K562 (cell line): ENCODE data around the gene SIGLEC6. TPM values are rescaled to one million over a fixed set of nuclear protein-coding genes. Genes with fewer than 3 reads are reported as not detected.

Experiments used
- ARID2 ChIP-seq: fragments of 450-650 bp; IDR thresholded peaks from 2 replicates; pipeline ENCODE4 v1.6.1; 2017; ENCODE audit warnings: antibody characterized with exemption, mild to moderate bottlenecking
- BCOR ChIP-seq: fragments of 450-650 bp; IDR thresholded peaks from 2 replicates; pipeline ENCODE4 v1.6.1; 2016
- BRD9 ChIP-seq: fragments of 450-650 bp; IDR thresholded peaks from 2 replicates; pipeline ENCODE4 v1.6.1; 2018; ENCODE audit warnings: low read depth; ENCODE audit not compliant: partially characterized antibody
- CBX1 ChIP-seq: sonication (generic); IDR thresholded peaks from 2 replicates; pipeline ENCODE4 v1.6.1; 2016; ENCODE audit warnings: antibody characterized with exemption, low read depth, mild to moderate bottlenecking
- CREM ChIP-seq: IDR thresholded peaks from 2 replicates; pipeline ENCODE4 v1.6.1; 2014; ENCODE audit warnings: antibody characterized with exemption, low read depth
- E2F4 ChIP-seq: sonication (generic); formaldehyde crosslinking; IDR thresholded peaks from 2 replicates; pipeline ENCODE4 v1.8.0; 2022; ENCODE audit warnings: mild to moderate bottlenecking, low read depth, missing genetic modification reagents
- GTF2B ChIP-seq: IDR thresholded peaks from 2 replicates; pipeline ENCODE4 v1.6.1; 2011; ENCODE audit not compliant: insufficient read length; ENCODE audit errors: extremely low read depth
- HMG20B ChIP-seq: fragments of 250-450 bp; sonication (Bioruptor Pico); IDR thresholded peaks from 2 replicates; pipeline ENCODE4 v1.5.0; 2021; ENCODE audit warnings: mild to moderate bottlenecking
- HNRNPUL1 ChIP-seq: fragments of 200-400 bp; formaldehyde crosslinking; IDR thresholded peaks from 2 replicates; pipeline ENCODE4 v1.6.1; 2017; ENCODE audit warnings: low read length
- MTA1 ChIP-seq: fragments of 450-650 bp; IDR thresholded peaks from 2 replicates; pipeline ENCODE4 v1.6.1; 2017; ENCODE audit warnings: borderline replicate concordance
- RFX5 ChIP-seq: IDR thresholded peaks from 2 replicates; pipeline ENCODE4 v1.6.1; 2011; ENCODE audit warnings: low read depth, mild to moderate bottlenecking, improper control_type of control experiment, low read length
- TAF9B ChIP-seq: fragments of 450-650 bp; IDR thresholded peaks from 2 replicates; pipeline ENCODE4 v1.6.1; 2018; ENCODE audit warnings: mild to moderate bottlenecking; ENCODE audit not compliant: partially characterized antibody
- XRCC3 ChIP-seq: fragments of 450-650 bp; IDR thresholded peaks from 2 replicates; pipeline ENCODE4 v1.6.1; 2017; ENCODE audit warnings: mild to moderate bottlenecking, moderate library complexity
- ZNF347 ChIP-seq: fragments of 450-650 bp; formaldehyde crosslinking; IDR thresholded peaks from 2 replicates; pipeline ENCODE4 v1.4.0; 2020; ENCODE audit warnings: low read depth, mild to moderate bottlenecking, moderate library complexity
- ZNF398 ChIP-seq: fragments of 250-450 bp; sonication (Bioruptor Pico); IDR thresholded peaks from 2 replicates; pipeline ENCODE4 v1.8.0; 2021; ENCODE audit warnings: moderate library complexity, mild to moderate bottlenecking, inconsistent platforms
- ZNF407 ChIP-seq: fragments of 450-650 bp; IDR thresholded peaks from 2 replicates; pipeline ENCODE4 v1.6.1; 2016; ENCODE audit warnings: low read depth
- ZNF766 ChIP-seq: fragments of 200-800 bp; sonication (Bioruptor generic); conservative IDR thresholded peaks from 2 replicates; pipeline ENCODE4 v1.6.1; 2016; ENCODE audit warnings: missing genetic modification characterization, missing compliant biosample characterization
- polyA plus RNA-seq, 8 experiments: library from polyadenylated mRNA; depleted of rRNA in 4 of 8; stranded (reverse) in 5 of 8; unstranded in 3 of 8; fragments of >200 nt; fragmentation: Nextera tagmentation in 2 of 8; fragmentation: Illumina TruSeq in 1 of 8; extraction: Ambion mirVana in 2 of 8; extraction: Trizol in 1 of 8; gene quantifications; 2 replicates each; pipeline versions ENCODE4 v1.2.1 to v1.2.3, GENCODE V29; 2011 to 2014; ENCODE audit warnings: inconsistent platforms in 1 of 8, missing spikeins in 1 of 8
- total RNA-seq, 7 experiments: library from RNA; depleted of rRNA in 6 of 7; stranded (reverse); fragments of >200 nt in 6 of 7; fragmentation: Illumina TruSeq in 2 of 7; extraction: Trizol in 2 of 7; gene quantifications; 2 replicates each; pipeline versions ENCODE4 v1.2.1 to v1.2.3, GENCODE V29; 2011 to 2021; ENCODE audit warnings: low replicate concordance in 1 of 7

SIGLEC6 gene
- total and polyA plus RNA-seq, 9 of the 15 experiments (the other 6 are each of a cell fraction or from before 2014, with no cell fraction given), result 0.03 to 17.5 (median 0.71) TPM

- TF ChIP-seq ZNF398 (CRISPR knock-in tag) (no peak), E2F4 (CRISPR knock-in tag) (no peak), ARID2 (no peak), XRCC3 (no peak), TAF9B (peak; percentile 50), RFX5 (no peak), ZNF766 (CRISPR knock-in tag) (peak; percentile 57; the same call in 1 of the 2 replicates), CREM (0 out of 2 replicates have a peak, but pooled peaks have one; percentile 19), HMG20B (CRISPR knock-in tag) (no peak), ZNF407 (no peak), BRD9 (peak; percentile 70), HNRNPUL1 (no peak), GTF2B (no peak), MTA1 (no peak), ZNF347 (CRISPR knock-in tag) (no peak), CBX1 (peak; percentile 19; the same call in 1 of the 2 replicates), BCOR (no peak)
Measured at GRCh38 chr19:51549533-51550324, 18.3 kb upstream of the SIGLEC6 start (continued).
